Suprapubic skin (tissue), 4 donors: Measurements from ENCODE around the gene GABARAPL2. TPM values are rescaled to one million over a fixed set of nuclear protein-coding genes. Genes with fewer than 3 reads are reported as not detected.
"Not testable (repeated sequence)": the region's sequence is repeated elsewhere in the genome, so short reads cannot be mapped to it uniquely, and the experiment has no call there.

ENCODE experiments used
- DNase-seq, 2 donors: peaks; one replicate each; pipeline ENCODE4 v3.0.0-alpha.2; 2019; ENCODE audit warnings: low spot score in 2 of 2
- H3K27ac ChIP-seq: fragments of 200-600 bp; sonication (generic); one replicate; pipeline ENCODE4 v1.5.1; 2019
- H3K27me3 ChIP-seq: fragments of 200-600 bp; sonication (generic); one replicate; pipeline ENCODE4 v1.5.1; 2019
- H3K36me3 ChIP-seq: fragments of 200-600 bp; sonication (generic); one replicate; pipeline ENCODE4 v1.5.1; 2019
- H3K4me1 ChIP-seq: fragments of 200-600 bp; sonication (generic); one replicate; pipeline ENCODE4 v1.5.1; 2019
- H3K4me3 ChIP-seq: fragments of 200-600 bp; sonication (generic); one replicate; pipeline ENCODE4 v1.5.1; 2019; ENCODE audit warnings: mild to moderate bottlenecking
- H3K9me3 ChIP-seq: fragments of 200-600 bp; sonication (generic); one replicate; pipeline ENCODE4 v1.5.1; 2019
- EP300 ChIP-seq: sonication (generic); formaldehyde crosslinking; IDR thresholded peaks from one replicate; pipeline ENCODE4 v1.6.1; 2017; ENCODE audit warnings: antibody characterized with exemption
- POLR2A ChIP-seq, 2 donors: fragments of 450-650 bp; IDR thresholded peaks; one replicate each; pipeline ENCODE4 v1.6.1; 2017; ENCODE audit warnings: antibody characterized with exemption in 2 of 2, mild to moderate bottlenecking in 2 of 2, moderate library complexity in 2 of 2
- POLR2AphosphoS5 ChIP-seq, 3 donors: sonication (generic); formaldehyde crosslinking; IDR thresholded peaks; one replicate each; pipeline ENCODE4 v1.6.1; 2017; ENCODE audit warnings: antibody characterized with exemption in 3 of 3
- WGBS: methylation state at CpG from one replicate; pipeline ENCODE4 v1.1.5; 2018; 5-methylcytosine and 5-hydroxymethylcytosine counted together
- total RNA-seq, 4 donors: library from RNA; depleted of rRNA; stranded (reverse); fragments of >200 nt; gene quantifications; one replicate each; pipeline ENCODE4 v1.1.0, GENCODE V29; 2016
- TF ChIP-seq, protein P1 (sequence below), 2 donors: fragments of 200-600 bp in 1 of 2; fragments of 450-650 bp in 1 of 2; sonication (generic) in 1 of 2; IDR thresholded peaks; one replicate each; pipeline ENCODE4 v1.5.1; 2016 to 2019; ENCODE audit warnings: antibody characterized with exemption in 2 of 2, mild to moderate bottlenecking in 1 of 2, moderate library complexity in 1 of 2

GABARAPL2 gene
- total RNA-seq, 4 donors from 2014 or later = 76.2 to 135 (median 99.6) TPM

DNA sequence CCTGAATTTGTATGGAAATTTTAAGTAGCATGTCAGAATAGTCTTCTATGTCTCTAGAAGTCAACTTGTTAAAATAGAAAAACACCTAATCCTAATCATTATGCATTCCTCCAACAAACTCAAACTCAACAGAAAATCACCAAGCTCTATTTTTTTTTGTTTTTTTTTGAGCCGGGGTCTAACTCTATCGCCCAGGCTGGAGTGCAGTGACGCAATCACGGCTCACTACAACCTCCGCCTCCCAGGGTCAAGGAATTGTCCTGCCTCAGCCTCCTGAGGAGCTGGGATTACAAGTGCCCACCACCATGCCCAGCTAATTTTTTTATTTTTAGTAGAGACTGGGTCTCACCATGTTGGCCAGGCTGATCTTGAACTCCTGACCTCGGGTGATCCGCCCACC is 19.9 kb upstream of the GABARAPL2 start:
- DNase-seq = no peak
- H3K4me1 ChIP-seq = no peaks in the 10 kb centered on the region
- WGBS = 93% methylated on average over 7 of the region's 7 CpGs
- no peak overlapping the region for H3K27ac ChIP-seq
- H3K27me3 ChIP-seq = no peaks in the 10 kb centered on the region
- peaks cover 8% of the 10 kb centered on the region for H3K36me3 ChIP-seq
- no peaks in the 10 kb centered on the region for H3K9me3 ChIP-seq
- TF ChIP-seq EP300 (no peak), POLR2AphosphoS5 (IDR thresholded peaks at IDR 0.05) (no peak), POLR2A (IDR thresholded peaks at IDR 0.05) (no peak)
- TF ChIP-seq, protein P1, sequence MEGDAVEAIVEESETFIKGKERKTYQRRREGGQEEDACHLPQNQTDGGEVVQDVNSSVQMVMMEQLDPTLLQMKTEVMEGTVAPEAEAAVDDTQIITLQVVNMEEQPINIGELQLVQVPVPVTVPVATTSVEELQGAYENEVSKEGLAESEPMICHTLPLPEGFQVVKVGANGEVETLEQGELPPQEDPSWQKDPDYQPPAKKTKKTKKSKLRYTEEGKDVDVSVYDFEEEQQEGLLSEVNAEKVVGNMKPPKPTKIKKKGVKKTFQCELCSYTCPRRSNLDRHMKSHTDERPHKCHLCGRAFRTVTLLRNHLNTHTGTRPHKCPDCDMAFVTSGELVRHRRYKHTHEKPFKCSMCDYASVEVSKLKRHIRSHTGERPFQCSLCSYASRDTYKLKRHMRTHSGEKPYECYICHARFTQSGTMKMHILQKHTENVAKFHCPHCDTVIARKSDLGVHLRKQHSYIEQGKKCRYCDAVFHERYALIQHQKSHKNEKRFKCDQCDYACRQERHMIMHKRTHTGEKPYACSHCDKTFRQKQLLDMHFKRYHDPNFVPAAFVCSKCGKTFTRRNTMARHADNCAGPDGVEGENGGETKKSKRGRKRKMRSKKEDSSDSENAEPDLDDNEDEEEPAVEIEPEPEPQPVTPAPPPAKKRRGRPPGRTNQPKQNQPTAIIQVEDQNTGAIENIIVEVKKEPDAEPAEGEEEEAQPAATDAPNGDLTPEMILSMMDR (IDR thresholded peaks at IDR 0.05) = no peak
- H3K4me3 ChIP-seq = no peak overlapping the region

DNA sequence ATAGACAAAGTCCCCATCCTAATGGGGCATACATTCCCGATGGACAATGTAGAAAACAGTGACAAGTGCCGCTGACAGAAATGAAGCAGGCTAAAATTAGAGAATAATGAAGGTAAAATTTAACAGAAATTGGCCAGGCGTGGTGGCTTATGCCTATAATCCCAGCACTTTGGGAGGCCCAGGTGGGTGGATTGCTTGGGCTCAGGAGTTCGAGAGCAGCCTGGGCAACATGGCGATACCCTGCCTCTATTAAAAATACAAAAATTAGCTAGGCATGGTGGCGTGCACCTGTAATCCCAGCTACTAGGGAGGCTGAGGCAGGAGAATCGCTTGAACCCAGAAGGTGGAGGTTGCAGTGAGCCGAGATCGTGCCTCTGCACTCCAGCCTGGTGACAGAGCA is 17.7 kb upstream of the GABARAPL2 start:
- H3K36me3 ChIP-seq, H3K4me3 ChIP-seq, H3K4me1 ChIP-seq, H3K27ac ChIP-seq, H3K9me3 ChIP-seq, DNase-seq, H3K27me3 ChIP-seq: not testable (repeated sequence)
- WGBS = 96% methylated on average over 9 of the region's 9 CpGs

DNA sequence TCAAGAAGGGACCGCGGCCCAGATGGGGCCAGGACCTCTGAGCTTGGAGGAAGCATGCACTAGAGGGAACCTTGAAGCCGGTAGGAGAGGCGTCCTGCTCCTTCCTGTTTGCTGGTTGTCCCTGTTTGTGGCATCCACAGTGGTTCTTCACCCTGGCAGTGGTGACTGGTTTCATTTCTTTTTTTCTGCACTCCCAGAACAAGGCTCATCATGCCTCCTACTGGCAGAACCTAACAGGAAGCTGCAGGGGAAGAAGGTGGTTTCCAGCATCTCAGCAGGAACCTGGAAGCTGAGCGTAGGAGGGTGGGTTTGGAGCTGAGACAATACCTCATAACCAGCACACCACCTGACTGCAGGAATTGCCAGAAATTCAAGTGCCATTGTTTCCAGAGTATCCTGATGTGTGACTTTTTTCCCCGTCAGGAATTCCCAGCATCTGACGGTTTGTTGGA is 15.9 kb upstream of the GABARAPL2 start:
- Histone ChIP-seq H3K4me1 (peaks cover 7% of the 10 kb centered on the region), H3K9me3 (no peaks in the 10 kb centered on the region), H3K4me3 (peak overlapping the region; percentile 16), H3K27me3 (no peaks in the 10 kb centered on the region), H3K36me3 (no peaks in the 10 kb centered on the region), H3K27ac (peak overlapping the region; percentile 55)
- DNase-seq = no peak
- WGBS = 58% methylated on average over 7 of the region's 7 CpGs
- TF ChIP-seq, protein P1 (IDR thresholded peaks at IDR 0.05) = peak in 1 of 2 donors; percentile 30
- TF ChIP-seq POLR2A (IDR thresholded peaks at IDR 0.05) = no peak

DNA sequence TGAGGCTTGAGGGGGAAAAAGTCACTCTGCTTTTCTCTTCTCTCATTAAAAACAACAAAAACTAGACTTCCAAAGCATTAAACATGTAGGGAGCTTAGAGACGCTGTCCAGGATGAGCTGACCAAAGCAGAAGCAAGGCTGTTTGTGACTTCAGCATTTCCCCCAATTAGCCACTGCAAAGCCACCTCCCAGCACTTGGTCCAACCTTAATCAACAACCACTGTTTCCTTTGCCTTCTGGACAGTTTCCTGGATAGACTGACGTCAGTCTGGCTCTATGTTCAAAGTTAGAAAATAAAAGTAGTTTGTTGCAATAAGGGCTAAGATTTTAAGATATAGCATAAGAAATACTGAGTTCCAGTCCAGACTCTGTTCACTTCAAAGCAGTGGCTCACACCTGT is 13.2 kb upstream of the GABARAPL2 start:
- H3K4me3 ChIP-seq = no peak overlapping the region
- no peaks in the 10 kb centered on the region for H3K9me3 ChIP-seq
- H3K27ac ChIP-seq = no peak overlapping the region
- TF ChIP-seq, protein P1 (IDR thresholded peaks at IDR 0.05) = no peak
- TF ChIP-seq POLR2AphosphoS5 (IDR thresholded peaks at IDR 0.05) (no peak), EP300 (no peak), POLR2A (IDR thresholded peaks at IDR 0.05) (no peak)
- no peak for DNase-seq
- no peaks in the 10 kb centered on the region for H3K27me3 ChIP-seq
- peaks cover 21% of the 10 kb centered on the region for H3K4me1 ChIP-seq
- 65% methylated on average over 2 of the region's 2 CpGs for WGBS
- H3K36me3 ChIP-seq = no peaks in the 10 kb centered on the region

DNA sequence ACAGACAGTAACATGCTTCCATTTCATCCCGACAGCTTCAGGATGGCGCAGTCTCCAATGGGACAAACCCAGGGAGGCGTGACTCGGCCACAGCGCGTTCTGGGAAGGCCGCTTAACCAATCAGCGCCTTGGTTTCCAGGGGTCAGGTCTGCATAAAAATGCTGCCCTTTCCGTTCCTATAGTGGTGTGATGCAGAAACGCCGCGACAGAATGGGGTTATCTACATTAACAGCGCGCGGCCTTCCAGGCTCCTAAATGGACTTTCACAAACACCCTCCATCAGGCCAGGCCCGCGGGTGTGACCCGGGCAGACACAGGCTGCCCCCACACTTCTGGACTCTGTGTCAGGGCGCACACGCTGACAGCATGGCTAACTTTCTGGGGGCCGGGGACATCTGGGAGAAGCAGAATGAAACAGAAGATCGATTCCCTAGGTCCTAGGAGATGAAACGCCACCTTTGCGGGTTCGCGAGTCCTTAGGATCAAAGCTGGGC is 10.9 kb upstream of the GABARAPL2 start:
- Histone ChIP-seq H3K4me1 (peaks cover 24% of the 10 kb centered on the region), H3K36me3 (no peaks in the 10 kb centered on the region), H3K4me3 (peak overlapping the region; percentile 68), H3K9me3 (no peaks in the 10 kb centered on the region), H3K27me3 (no peaks in the 10 kb centered on the region), H3K27ac (peak overlapping the region; percentile 73)
- peak; percentile 79 to 83 for DNase-seq
- TF ChIP-seq POLR2AphosphoS5 (IDR thresholded peaks at IDR 0.05) = no peak
- TF ChIP-seq, protein P1 (IDR thresholded peaks at IDR 0.05) = no peak
- no peak for TF ChIP-seq POLR2A (IDR thresholded peaks at IDR 0.05)
- no peak for TF ChIP-seq EP300
- under 1% methylated on average over 9 of the region's 26 CpGs for WGBS
